Activated CD4-positive, alpha-beta memory T cell treated with anti-CD3 and anti-CD28 coated beads for 36 hours (primary cell): ENCODE measurements around the gene VN1R5. TPM values are rescaled to one million over a fixed set of nuclear protein-coding genes. Genes with fewer than 3 reads are reported as not detected.

Experiments
- CTCF ChIA-PET: fragments of 350-600 bp; sonication (Branson Sonifier 250); formaldehyde crosslinking; loops from one replicate; lab custom pipeline; 2021; ENCODE audit warnings: antibody characterized with exemption, inconsistent platforms; lab: Charles Lee
- POLR2A ChIA-PET: fragments of 350-600 bp; sonication (Branson Sonifier 250); formaldehyde crosslinking; loops from one replicate; lab custom pipeline; 2021; ENCODE audit warnings: antibody characterized with exemption; lab: Charles Lee
- DNase-seq: peaks from one replicate; pipeline ENCODE4 v3.0.0-alpha.2; 2020
- H3K27ac Mint-ChIP-seq: one replicate; pipeline ENCODE4 v1.8.0; 2021; ENCODE audit warnings: mixed read lengths
- H3K27me3 Mint-ChIP-seq: one replicate; pipeline ENCODE4 v1.8.0; 2021; ENCODE audit warnings: mixed read lengths
- H3K36me3 Mint-ChIP-seq: one replicate; pipeline ENCODE4 v1.8.0; 2021; ENCODE audit warnings: mixed read lengths
- H3K4me1 Mint-ChIP-seq: one replicate; pipeline ENCODE4 v1.8.0; 2021; ENCODE audit warnings: low read depth, mixed read lengths
- H3K4me3 Mint-ChIP-seq: one replicate; pipeline ENCODE4 v1.8.0; 2021; ENCODE audit warnings: mild to moderate bottlenecking, mixed read lengths
- H3K9me3 Mint-ChIP-seq: one replicate; pipeline ENCODE4 v1.8.0; 2021; ENCODE audit warnings: mixed read lengths
- intact Hi-C: fragments of 100-400 bp; cut with micrococcal nuclease; formaldehyde crosslinking; loops from one replicate; pipeline ENCODE4 v1.15.1; 2023
- total RNA-seq, 2 experiments: library from RNA; stranded (reverse); gene quantifications; one replicate each; pipeline ENCODE4 v1.2.3, GENCODE V29; 2021

Gene VN1R5
- total RNA-seq, 2 experiments from 2014 or later, result not detected

- ChIA-PET POLR2A (no interaction called here), CTCF (no interaction called here)
- Mint-ChIP-seq H3K4me1 (no peaks in the 10 kb centered on the region), H3K36me3 (peaks cover 24% of the 10 kb centered on the region), H3K4me3 (no peak overlapping the region), H3K27me3 (peaks cover 30% of the 10 kb centered on the region), H3K9me3 (peaks cover 30% of the 10 kb centered on the region), H3K27ac (no peak overlapping the region)
- intact Hi-C loops, result no loop called here
- DNase-seq, result no peak
These were observed 31.1 kb upstream of the VN1R5 start for GRCh38 chr1:247224822-247225221.

- Mint-ChIP-seq H3K27me3 (peaks cover 26% of the 10 kb centered on the region), H3K36me3 (peaks cover 20% of the 10 kb centered on the region), H3K4me1 (no peaks in the 10 kb centered on the region), H3K4me3 (no peak overlapping the region), H3K27ac (no peak overlapping the region), H3K9me3 (peaks cover 30% of the 10 kb centered on the region)
- POLR2A ChIA-PET, result no interaction called here
- CTCF ChIA-PET, result interaction anchor here (0.7 kb wide), 1 partner anchor 89 kb away, joined by 3 read pairs; no protein-coding TSS in a partner anchor
- intact Hi-C loops, result no loop called here
- DNase-seq, result no peak
These were observed 27.7 kb upstream of the VN1R5 start for GRCh38 chr1:247228133-247228532.

- Mint-ChIP-seq H3K27ac (no peak overlapping the region), H3K36me3 (no peaks in the 10 kb centered on the region)
- CTCF ChIA-PET, result no interaction called here
These were observed 14.2 kb upstream of the VN1R5 start for GRCh38 chr1:247241691-247242090.

GRCh38 chr1:247243524-247244137 is 12.2 kb upstream of the VN1R5 start:
- Mint-ChIP-seq H3K4me3 (no peak overlapping the region), H3K27me3 (no peaks in the 10 kb centered on the region), H3K27ac (no peak overlapping the region), H3K9me3 (peaks cover 24% of the 10 kb centered on the region), H3K4me1 (no peaks in the 10 kb centered on the region), H3K36me3 (no peaks in the 10 kb centered on the region)
- ChIA-PET POLR2A (no interaction called here), CTCF (no interaction called here)
- intact Hi-C loops, result no loop called here
- no peak for DNase-seq

More at GRCh38 chr1:247241691-247242090, 14.2 kb upstream of the VN1R5 start:
- Mint-ChIP-seq H3K9me3 (peaks cover 15% of the 10 kb centered on the region), H3K4me3 (no peak overlapping the region), H3K4me1 (no peaks in the 10 kb centered on the region), H3K27me3 (peaks cover 4% of the 10 kb centered on the region)
- no peak for DNase-seq
- POLR2A ChIA-PET, result no interaction called here
- intact Hi-C loops, result no loop called here

GRCh38 chr1:247246325-247247115 is 9.4 kb upstream of the VN1R5 start:
- Mint-ChIP-seq H3K27ac (no peak overlapping the region), H3K4me3 (no peak overlapping the region), H3K9me3 (peaks cover 24% of the 10 kb centered on the region), H3K36me3 (no peaks in the 10 kb centered on the region), H3K27me3 (no peaks in the 10 kb centered on the region), H3K4me1 (no peaks in the 10 kb centered on the region)
- intact Hi-C loops, result no loop called here
- ChIA-PET POLR2A (no interaction called here), CTCF (no interaction called here)
- no peak for DNase-seq

GRCh38 chr1:247247568-247247967 is 8.3 kb upstream of the VN1R5 start:
- ChIA-PET CTCF (no interaction called here), POLR2A (interaction anchor here (0.6 kb wide), 1 partner anchor 104 kb away, joined by 3 read pairs; no protein-coding TSS in a partner anchor)
- Mint-ChIP-seq H3K36me3 (no peaks in the 10 kb centered on the region), H3K27ac (no peak overlapping the region), H3K4me1 (no peaks in the 10 kb centered on the region), H3K27me3 (no peaks in the 10 kb centered on the region), H3K4me3 (no peak overlapping the region), H3K9me3 (peaks cover 24% of the 10 kb centered on the region)
- intact Hi-C loops, result no loop called here
- DNase-seq, result no peak

DNA sequence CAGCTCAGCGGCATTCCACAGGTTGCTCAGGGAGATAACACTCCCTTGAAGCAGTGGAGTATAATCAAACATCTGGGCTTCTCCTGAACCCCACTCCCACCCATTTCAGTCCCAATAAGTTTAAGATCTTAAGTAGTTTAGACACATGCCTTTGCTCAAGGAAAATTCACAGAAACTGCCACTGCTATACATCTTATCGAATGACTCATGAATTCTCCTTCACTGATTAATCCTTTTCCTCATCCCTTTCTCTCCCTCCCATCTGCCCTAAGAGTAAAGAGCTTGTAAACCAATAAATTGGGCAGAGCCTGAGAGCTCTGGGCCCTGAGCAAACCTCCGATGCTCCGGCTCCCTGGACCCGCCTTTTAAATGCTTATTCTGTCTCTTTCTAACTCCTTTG is 10.2 kb downstream of the VN1R5 start:
- Mint-ChIP-seq H3K36me3 (peaks cover 5% of the 10 kb centered on the region), H3K9me3 (peaks cover 18% of the 10 kb centered on the region), H3K4me3 (no peak overlapping the region), H3K27ac (no peak overlapping the region), H3K27me3 (peaks cover 2% of the 10 kb centered on the region), H3K4me1 (no peaks in the 10 kb centered on the region)
- intact Hi-C loops, result no loop called here
- ChIA-PET CTCF (no interaction called here), POLR2A (no interaction called here)
- DNase-seq, result no peak

- Mint-ChIP-seq H3K27ac (no peak overlapping the region), H3K36me3 (peaks cover 5% of the 10 kb centered on the region), H3K4me3 (no peak overlapping the region), H3K9me3 (peaks cover 22% of the 10 kb centered on the region), H3K27me3 (no peaks in the 10 kb centered on the region), H3K4me1 (no peaks in the 10 kb centered on the region)
- intact Hi-C loops, result no loop called here
- CTCF ChIA-PET, result no interaction called here
- DNase-seq, result no peak
- POLR2A ChIA-PET, result no interaction called here
These were observed 12.6 kb downstream of the VN1R5 start for GRCh38 chr1:247268390-247269045.

- peaks cover 3% of the 10 kb centered on the region for H3K36me3 Mint-ChIP-seq
- CTCF ChIA-PET, result no interaction called here
- peaks cover 20% of the 10 kb centered on the region for H3K9me3 Mint-ChIP-seq
- DNase-seq, result no peak
- no peak overlapping the region for H3K27ac Mint-ChIP-seq
- H3K4me1 Mint-ChIP-seq, result no peaks in the 10 kb centered on the region
- no peaks in the 10 kb centered on the region for H3K27me3 Mint-ChIP-seq
- intact Hi-C loops, result no loop called here
- no peak overlapping the region for H3K4me3 Mint-ChIP-seq
- POLR2A ChIA-PET, result no interaction called here
These were observed 13.3 kb downstream of the VN1R5 start for GRCh38 chr1:247269133-247269532.

DNA sequence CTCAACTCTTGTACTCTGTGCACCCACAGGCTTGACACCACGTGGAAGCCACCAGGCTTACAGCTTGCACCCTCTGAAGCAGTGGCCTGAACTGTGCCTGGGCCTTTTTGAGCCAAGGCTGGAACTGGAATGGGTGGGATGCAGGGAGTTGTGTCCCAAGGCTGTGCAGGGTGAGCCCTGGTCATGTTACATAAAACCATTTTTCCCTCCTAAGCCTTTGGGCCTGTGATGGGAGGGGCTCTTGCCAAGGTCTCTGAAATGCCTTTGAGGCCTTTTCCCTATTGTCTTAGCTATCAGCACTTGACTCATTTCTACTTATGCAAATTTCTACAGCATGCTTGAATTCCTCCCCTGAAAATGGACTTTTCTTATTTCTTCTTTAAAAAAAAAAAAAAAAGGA is 14.1 kb downstream of the VN1R5 start:
- Mint-ChIP-seq H3K9me3 (peaks cover 20% of the 10 kb centered on the region), H3K27me3 (peaks cover 2% of the 10 kb centered on the region), H3K27ac (no peak overlapping the region), H3K4me1 (no peaks in the 10 kb centered on the region), H3K36me3 (peaks cover 3% of the 10 kb centered on the region), H3K4me3 (no peak overlapping the region)
- CTCF ChIA-PET, result no interaction called here
- intact Hi-C loops, result no loop called here
- no peak for DNase-seq
- POLR2A ChIA-PET, result no interaction called here

- intact Hi-C loops, result no loop called here
- CTCF ChIA-PET, result no interaction called here
- Mint-ChIP-seq H3K4me3 (no peak overlapping the region), H3K27ac (no peak overlapping the region), H3K36me3 (peaks cover 3% of the 10 kb centered on the region), H3K4me1 (no peaks in the 10 kb centered on the region), H3K27me3 (peaks cover 2% of the 10 kb centered on the region), H3K9me3 (peaks cover 17% of the 10 kb centered on the region)
- no peak for DNase-seq
- POLR2A ChIA-PET, result no interaction called here
These were observed 17.1 kb downstream of the VN1R5 start for GRCh38 chr1:247273013-247273412.

DNA sequence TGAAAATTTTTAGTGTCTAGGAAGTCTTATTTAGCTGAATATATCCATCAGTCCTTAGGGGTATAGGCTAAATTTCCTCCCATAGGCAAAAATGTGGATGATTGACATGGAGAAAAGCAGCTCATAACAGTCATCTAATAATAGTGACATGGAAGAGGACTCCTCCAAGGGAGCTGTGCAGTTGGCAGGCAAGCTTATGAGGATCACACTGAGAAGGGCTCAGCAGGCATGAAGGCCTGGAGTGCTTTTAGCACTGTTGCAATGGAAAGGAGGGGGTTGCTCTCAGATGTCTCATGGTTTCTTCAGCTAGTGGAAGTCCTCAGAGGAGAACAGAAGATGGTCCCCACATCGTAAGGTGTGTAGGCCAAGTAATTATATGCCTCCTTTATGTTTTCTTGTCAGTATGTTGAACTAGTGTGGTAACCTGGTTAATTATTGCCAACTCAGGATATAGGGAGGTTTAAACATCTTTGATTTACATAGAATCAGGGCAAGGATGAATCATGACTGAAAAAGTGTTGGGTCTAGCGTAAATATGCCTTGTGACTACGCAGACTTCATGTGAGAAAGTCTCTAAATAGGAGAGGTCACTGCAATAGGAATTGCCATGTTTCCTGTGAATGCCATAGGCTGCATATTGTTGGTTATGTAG is 18.9 kb downstream of the VN1R5 start:
- CTCF ChIA-PET, result interaction anchor here (0.6 kb wide), 1 partner anchor 70 kb away, joined by 3 read pairs; no protein-coding TSS in a partner anchor
- H3K27ac Mint-ChIP-seq, result no peak overlapping the region
- H3K27me3 Mint-ChIP-seq, result peaks cover 2% of the 10 kb centered on the region
- peaks cover 3% of the 10 kb centered on the region for H3K36me3 Mint-ChIP-seq
- no peak overlapping the region for H3K4me3 Mint-ChIP-seq
- no peak for DNase-seq
- H3K9me3 Mint-ChIP-seq, result peaks cover 17% of the 10 kb centered on the region
- POLR2A ChIA-PET, result no interaction called here
- intact Hi-C loops, result no loop called here
- H3K4me1 Mint-ChIP-seq, result no peaks in the 10 kb centered on the region
